Activated CD8-positive, alpha-beta memory T cell treated with anti-CD3 and anti-CD28 coated beads for 24 hours (primary cell): ENCODE measurements around the gene NPIPA5.
"Not testable (repeated sequence)": the region's sequence is repeated elsewhere in the genome, so short reads cannot be mapped to it uniquely, and the experiment has no call there.

Experiments used
- DNase-seq: peaks from one replicate; pipeline ENCODE4 v3.0.0-alpha.2; 2020

Gene NPIPA5

DNA sequence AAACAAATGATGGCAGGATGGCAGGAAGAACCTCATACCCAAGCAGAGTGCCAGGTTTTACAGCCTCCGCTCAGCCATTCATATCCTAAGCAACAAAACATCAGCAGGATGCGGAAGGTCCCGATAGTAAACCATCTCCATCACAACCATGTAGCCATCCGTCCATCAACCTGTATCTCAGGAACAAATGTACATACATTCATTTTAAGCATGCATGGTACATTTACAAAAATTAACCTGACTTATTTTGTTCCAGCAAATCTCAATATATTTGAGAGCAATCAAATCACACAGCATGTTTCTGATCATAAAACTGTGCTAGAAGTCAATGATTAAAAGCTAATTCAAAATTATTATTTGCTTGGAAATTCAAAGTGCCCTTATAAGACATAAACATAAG, at the start of gene NPIPA5:
Gene NPIPA5 (minus strand): TSS at position 101 of the 400 bp plus-strand sequence. CDS start 0 bp downstream, at position 101.
- not testable (repeated sequence) for DNase-seq

DNA sequence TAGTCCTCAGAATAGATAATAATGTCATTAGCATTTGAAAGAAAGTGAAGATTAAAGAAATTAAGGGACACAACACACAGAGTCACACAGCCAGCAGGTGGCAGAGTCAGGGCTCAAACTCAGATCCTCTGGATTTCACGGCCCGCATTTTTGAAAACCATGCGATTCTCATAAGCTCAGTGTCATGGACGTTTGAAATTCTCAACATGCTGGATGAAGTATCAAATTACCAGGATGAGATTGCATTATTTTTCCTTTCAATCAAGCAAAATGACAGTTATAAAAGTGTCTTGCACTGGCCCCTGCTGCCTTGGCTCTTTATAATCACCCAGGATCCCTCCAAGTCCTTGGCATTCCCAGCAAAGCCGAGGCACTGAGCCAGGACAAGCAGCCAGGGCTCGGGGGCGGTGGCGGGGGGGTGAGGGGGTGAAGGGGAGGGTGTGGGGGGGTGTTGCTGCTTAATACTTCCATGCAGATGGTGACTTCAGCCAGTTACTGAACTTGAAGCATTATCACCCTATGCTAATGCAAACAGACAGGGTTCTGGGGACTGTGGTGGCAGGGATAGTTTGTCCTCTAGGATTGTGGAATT, 49.6 kb upstream of the NPIPA5 start:
- DNase-seq: peak; percentile 74

GRCh38 chr16:15426796-15427195, 48.7 kb upstream of the NPIPA5 start:
- no peak for DNase-seq

- no peak for DNase-seq
These were observed 47.8 kb upstream of the NPIPA5 start for GRCh38 chr16:15425861-15426260.

DNA sequence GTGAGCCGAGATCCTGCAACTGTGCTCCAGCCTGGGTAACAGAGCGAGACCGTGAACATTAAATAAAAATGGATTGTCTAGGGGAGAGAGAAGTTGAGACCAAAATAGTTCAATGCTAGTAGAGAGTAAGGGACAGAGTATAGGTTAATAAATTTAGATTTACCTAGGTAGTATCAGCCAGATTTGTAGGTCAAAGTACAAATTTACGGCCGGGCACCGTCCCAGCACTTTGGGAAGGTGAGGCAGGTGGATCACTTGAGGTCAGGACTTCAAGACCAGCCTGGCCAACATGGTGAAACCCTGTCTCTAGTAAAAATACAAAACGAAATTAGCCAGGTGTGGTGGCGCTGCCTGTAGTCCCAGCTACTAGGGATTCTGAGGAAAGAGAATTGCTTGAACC, 44.1 kb upstream of the NPIPA5 start:
- DNase-seq: no peak

DNA sequence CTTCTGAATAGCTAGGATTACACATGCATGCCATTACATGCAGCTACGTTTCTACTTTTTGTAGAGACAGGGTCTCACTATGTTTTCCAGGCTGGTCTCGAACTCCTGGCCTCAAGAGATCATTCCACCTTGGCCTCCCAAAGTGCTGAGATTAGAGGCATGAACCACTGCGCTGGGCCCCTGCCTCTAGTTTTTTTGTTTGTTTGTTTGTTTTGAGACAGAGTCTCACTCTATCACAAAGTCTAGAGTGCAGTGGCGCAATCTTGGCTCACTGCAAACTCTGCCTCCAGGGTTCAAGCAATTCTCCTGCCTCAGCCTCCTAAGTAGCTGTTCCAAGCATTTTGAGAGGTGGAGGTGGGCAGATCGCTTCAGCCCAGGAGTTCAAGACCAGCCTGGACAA, 43.6 kb upstream of the NPIPA5 start:
- not testable (repeated sequence) for DNase-seq

DNA sequence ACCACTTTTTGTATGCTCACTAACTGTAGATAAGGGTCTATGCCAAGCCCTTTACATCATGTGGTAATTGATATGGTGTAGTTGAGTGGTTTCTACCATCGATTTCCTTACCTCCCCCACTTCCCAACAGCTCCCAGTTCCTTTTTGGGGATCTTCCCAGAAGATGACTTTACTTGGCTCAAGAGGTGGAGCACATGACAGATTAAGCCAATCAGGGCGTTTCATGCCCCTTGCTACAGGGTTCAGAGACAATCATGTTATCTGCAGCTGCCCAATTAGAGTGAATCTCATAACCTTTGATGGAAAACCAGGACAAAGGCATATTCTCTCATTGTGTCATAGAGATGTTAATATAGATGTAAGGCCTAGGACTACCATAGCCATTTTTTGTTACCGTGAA, 40.1 kb upstream of the NPIPA5 start:
- DNase-seq: no peak

GRCh38 chr16:15417197-15417596, 39.1 kb upstream of the NPIPA5 start:
- no peak for DNase-seq

GRCh38 chr16:15415511-15415985, 37.5 kb upstream of the NPIPA5 start:
- no peak for DNase-seq

DNA sequence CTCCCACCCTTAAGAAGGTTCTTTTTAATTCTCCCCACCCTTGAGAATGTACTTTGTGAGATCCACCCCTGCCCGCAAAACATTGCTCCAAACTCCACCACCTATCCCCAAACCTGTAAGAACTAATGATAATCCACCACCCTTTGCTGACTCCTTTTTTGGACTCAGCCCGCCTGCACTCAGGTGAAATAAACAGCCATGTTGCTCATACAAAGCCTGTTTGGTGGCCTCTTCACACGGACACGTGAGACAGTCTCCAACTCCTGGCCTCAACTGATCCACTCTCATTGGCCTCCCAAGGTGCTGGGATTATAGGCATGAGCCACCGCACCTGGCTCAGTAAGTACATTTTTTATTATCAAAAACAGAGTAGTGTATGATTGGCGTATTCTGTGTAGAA, 31.4 kb upstream of the NPIPA5 start:
- not testable (repeated sequence) for DNase-seq

DNA sequence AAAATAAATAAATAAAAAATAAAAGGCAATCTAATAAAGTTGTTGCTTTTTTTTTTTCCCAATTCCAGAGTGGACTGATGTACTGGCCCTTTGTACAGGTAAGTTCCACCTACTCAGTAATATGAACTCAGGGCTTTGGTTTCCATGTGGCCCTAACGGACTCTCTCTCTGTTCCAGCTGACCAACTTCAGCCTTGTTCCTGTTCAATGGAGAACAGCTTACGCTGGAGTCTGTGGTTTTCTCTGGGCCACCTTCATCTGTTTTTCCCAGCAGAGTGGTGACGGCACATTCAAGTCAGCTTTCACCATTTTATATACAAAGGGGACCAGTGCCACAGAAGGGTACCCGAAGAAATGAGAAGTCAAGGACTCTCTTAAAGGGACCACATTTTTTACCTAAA, 29.7 kb upstream of the NPIPA5 start:
- not testable (repeated sequence) for DNase-seq

- no peak for DNase-seq
These were observed 26.7 kb upstream of the NPIPA5 start for GRCh38 chr16:15404792-15405191.

GRCh38 chr16:15404091-15404490, 26.0 kb upstream of the NPIPA5 start:
- not testable (repeated sequence) for DNase-seq

DNA sequence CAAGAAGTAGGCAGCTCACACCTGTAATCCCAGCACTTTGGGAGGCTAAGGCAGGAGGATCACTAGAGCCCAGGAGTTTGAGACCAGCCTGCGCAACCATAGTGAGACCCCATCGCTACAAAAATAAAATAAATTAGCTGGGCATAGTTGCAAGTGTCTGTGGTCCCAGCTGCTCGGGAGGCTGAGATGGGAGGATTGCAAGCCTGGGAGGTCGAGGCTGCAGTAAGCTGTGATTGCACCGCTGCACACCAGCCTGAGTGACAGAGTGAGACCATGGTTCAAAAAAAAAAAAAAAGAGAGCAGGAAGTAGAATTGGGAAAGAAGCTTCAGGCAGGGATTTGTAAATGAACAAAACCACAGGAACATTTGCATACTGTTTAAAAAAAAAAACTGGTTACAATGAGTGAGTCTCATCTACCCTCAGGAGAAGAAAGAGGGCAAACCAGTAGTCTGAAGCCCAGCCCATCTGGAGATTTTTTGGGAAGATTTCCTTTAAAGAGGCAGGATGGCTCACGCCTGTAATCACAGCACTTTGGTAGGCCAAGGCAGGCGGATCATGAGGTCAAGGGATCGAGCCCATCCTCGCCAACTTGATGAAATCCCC, 25.4 kb upstream of the NPIPA5 start:
- no peak for DNase-seq

DNA sequence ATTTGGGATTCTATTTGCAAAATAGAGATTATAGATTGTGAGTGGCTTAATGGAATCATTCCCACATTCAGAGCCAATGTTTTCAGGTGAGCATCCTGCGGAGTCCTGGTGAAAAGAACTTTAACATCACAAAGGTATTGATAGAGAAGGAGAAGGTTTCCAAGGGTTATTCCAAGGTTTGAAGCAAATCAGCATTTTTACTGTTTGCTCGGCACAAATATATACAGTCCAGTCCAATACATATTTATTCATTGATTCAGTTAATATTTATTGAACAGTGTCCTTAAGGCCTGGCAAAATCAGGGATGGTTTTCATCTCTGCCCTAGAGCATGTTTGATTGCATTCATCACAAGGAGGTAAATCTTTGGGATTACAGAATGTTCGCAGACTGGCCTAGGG, 23.9 kb upstream of the NPIPA5 start:
- DNase-seq: no peak

- not testable (repeated sequence) for DNase-seq
These were observed 22.2 kb upstream of the NPIPA5 start for GRCh38 chr16:15400314-15400713.

DNA sequence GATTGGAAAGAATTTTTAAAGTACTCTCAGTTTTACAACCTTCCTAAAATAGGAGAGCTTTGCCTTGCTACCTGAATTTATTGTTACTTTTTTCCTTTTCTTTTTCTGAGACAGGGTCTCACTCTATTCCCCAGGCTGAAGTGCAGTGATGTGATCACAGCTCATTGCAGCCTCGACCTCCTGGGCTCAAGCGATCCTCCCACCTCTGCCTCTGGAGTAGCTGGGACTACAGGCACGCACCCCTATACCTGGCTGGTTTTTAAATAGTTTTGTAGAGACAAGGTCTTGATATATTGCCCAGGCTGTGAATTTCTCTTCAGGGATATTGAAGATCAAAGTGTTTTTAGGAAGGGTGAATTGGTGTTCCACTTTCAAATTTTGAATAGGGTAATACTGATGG, 21.2 kb upstream of the NPIPA5 start:
- no peak for DNase-seq

DNA sequence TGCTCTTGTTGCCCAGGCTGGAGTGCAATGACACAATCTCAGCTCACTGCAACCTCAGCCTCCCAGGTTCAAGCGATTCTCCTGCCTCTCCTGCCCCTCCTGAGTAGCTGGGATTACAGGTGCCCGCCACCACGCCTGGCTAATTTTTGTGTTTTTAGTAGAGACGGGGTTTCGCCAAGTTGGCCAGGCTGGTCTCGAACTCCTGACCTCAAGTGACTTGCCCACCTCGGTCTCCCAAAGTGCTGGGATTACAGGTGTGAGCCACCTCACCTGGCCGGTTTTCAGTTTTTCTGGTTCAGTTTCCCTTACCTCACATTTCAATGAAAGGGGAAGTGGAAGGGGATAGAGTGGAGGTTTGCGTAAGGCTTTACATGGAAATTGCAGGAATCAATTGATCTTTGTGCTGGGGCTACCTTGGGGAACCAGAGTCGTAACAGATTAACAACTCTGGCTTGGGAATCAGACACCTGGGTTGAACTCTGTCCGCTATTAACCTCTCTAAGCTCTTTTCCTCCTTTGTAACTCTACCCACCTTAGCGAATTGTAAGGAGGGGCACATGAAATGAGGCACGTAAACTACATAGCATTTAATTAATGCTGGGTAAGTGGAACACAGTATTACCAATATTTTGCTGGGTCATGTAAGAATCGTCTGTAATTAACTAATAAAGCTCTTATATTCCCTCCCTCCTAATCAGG, 20.7 kb upstream of the NPIPA5 start:
- DNase-seq: no peak

- no peak for DNase-seq
These were observed 19.0 kb upstream of the NPIPA5 start for GRCh38 chr16:15396948-15397594.

GRCh38 chr16:15396509-15396829, 18.4 kb upstream of the NPIPA5 start:
- DNase-seq: not testable (repeated sequence)

DNA sequence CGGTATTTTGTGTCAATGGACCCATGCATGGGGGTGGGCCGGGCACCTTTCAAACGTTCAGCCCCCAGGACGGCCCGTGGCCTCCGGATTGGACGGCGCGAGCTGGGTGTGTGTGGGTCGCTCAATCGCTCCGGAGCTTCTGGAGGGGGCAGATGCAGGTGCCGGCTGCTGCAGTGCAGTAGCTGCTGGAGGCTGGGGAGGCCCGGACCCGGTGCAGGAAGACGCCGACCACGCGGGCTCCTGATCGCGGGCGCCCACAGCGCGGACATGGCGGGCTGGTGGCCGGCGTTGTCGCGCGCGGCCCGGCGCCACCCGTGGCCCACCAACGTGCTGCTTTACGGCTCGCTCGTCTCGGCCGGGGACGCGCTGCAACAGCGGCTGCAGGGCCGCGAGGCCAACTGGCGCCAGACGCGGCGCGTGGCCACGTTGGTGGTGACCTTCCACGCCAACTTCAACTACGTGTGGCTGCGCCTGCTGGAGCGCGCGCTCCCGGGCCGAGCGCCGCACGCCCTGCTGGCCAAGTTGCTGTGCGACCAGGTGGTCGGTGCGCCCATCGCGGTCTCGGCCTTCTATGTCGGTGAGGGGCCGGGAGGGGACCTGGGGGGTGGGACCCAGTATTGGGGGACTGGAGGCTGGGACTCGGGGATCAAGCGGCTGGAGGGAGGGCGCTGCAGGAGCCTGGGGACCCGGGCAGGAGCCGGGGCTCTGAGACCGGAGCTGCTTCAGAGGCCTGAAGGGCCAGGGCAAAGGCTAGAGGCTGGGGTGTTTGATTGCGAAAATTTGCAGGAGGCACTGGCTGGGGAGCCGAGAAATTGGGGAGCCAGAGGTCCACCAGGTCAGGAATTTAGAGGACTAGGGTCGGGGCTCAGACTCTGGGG, 17.8 kb upstream of the NPIPA5 start, which contains the start of gene MPV17L:
Gene MPV17L (plus strand): TSS at position 124 of the 878 bp plus-strand sequence. CDS start 144 bp downstream, at position 268.
- DNase-seq: not testable (repeated sequence)

DNA sequence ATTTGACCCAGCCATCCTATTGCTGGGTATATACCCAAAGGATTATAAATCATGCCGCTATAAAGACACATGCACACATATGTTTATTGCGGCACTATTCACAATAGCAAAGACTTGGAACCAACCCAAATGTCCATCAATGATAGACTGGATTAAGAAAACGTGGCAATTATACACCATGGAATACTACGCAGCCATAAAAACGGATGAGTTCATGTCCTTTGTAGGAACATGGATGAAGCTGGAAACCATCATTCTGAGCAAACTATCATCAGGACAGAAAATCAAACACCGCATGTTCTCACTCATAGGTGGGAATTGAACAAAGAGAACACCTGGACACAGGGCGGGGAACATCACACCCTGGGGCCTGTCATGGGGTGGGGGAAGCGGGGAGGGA, 14.9 kb upstream of the NPIPA5 start:
- not testable (repeated sequence) for DNase-seq

DNA sequence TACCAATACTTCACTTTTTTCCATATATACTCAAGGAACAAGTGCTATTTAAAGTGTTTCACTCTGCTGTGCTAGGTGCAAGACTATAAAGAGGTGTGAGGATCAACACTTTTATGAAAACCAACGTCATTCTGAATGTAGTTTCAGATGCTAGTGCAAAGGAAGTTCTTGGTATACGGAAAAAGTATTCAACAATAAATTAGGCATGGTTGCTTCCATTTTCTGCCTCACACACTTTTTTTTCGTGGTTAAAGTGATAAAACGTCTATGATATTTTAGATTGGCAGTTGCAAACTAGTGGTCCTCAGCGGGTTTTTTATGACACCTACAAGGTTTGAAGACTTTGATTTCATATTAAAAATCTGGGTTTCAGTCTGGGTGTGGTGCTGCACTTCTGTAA, 11.8 kb upstream of the NPIPA5 start:
- DNase-seq: not testable (repeated sequence)
